Stimulated activated CD8-positive, alpha-beta memory T cell treated with anti-CD3 and anti-CD28 coated beads, Interleukin-7, amount 100 ng/mL, for 4 hours (primary cell): ENCODE measurements around the gene ZSCAN5B.
"Not testable (repeated sequence)": the region's sequence is repeated elsewhere in the genome, so short reads cannot be mapped to it uniquely, and the experiment has no call there.

Source experiments
- DNase-seq, 2 donors: peaks; one replicate each; pipeline ENCODE4 v3.0.0-alpha.2; 2020; ENCODE audit warnings: low read depth in 2 of 2

The ZSCAN5B gene

GRCh38 chr19:56197646-56198045, at the start of gene ZSCAN5B:
Gene ZSCAN5B (minus strand): TSS chr19:56197783. CDS start chr19:56193052, 4,731 bp downstream.
- DNase-seq, result not testable (repeated sequence)

- not testable (repeated sequence) for DNase-seq
Measured at GRCh38 chr19:56245764-56246163, 48.2 kb upstream of the ZSCAN5B start.

- DNase-seq, result no peak
Measured at GRCh38 chr19:56245121-56245740, 47.6 kb upstream of the ZSCAN5B start.

GRCh38 chr19:56223481-56223880, 25.9 kb upstream of the ZSCAN5B start:
- no peak for DNase-seq

GRCh38 chr19:56222901-56223300, 25.3 kb upstream of the ZSCAN5B start:
- DNase-seq, result no peak

GRCh38 chr19:56221851-56222250, 24.3 kb upstream of the ZSCAN5B start:
- no peak for DNase-seq

- DNase-seq, result not testable (repeated sequence)
Measured at GRCh38 chr19:56221442-56221841, 23.9 kb upstream of the ZSCAN5B start.

GRCh38 chr19:56218961-56219360, 21.4 kb upstream of the ZSCAN5B start:
- DNase-seq, result no peak

GRCh38 chr19:56217039-56217949, 19.7 kb upstream of the ZSCAN5B start:
- no peak for DNase-seq

- no peak for DNase-seq
Measured at GRCh38 chr19:56211718-56212117, 14.1 kb upstream of the ZSCAN5B start.

GRCh38 chr19:56210036-56210435, 12.5 kb upstream of the ZSCAN5B start:
- not testable (repeated sequence) for DNase-seq

- no peak for DNase-seq
Measured at GRCh38 chr19:56209091-56209490, 11.5 kb upstream of the ZSCAN5B start.

GRCh38 chr19:56207581-56207980, 10.0 kb upstream of the ZSCAN5B start:
- not testable (repeated sequence) for DNase-seq

- DNase-seq, result no peak
Measured at GRCh38 chr19:56201973-56202372, 4.4 kb upstream of the ZSCAN5B start, which contains the start of gene ZSCAN5C. Gene ZSCAN5C (plus strand): TSS chr19:56202273. CDS start chr19:56205914, 3,641 bp downstream.

- no peak for DNase-seq
Measured at GRCh38 chr19:56199687-56200086, 2.1 kb upstream of the ZSCAN5B start.

GRCh38 chr19:56193981-56194640, 3.5 kb downstream of the ZSCAN5B start:
- DNase-seq, result no peak

- no peak for DNase-seq
Measured at GRCh38 chr19:56191711-56192110, 5.9 kb downstream of the ZSCAN5B start.

- no peak for DNase-seq
Measured at GRCh38 chr19:56191115-56191514, 6.5 kb downstream of the ZSCAN5B start.

GRCh38 chr19:56189785-56190184, 7.8 kb downstream of the ZSCAN5B start:
- DNase-seq, result no peak

- DNase-seq, result no peak
Measured at GRCh38 chr19:56177564-56178243, 19.9 kb downstream of the ZSCAN5B start.

GRCh38 chr19:56176881-56177280, 20.7 kb downstream of the ZSCAN5B start:
- DNase-seq, result no peak

- not testable (repeated sequence) for DNase-seq
Measured at GRCh38 chr19:56176310-56176709, 21.3 kb downstream of the ZSCAN5B start.
